Measurements from ENCODE around the gene CDH23. TPM values are rescaled to one million over a fixed set of nuclear protein-coding genes. Genes with fewer than 3 reads are reported as not detected.

Gene CDH23
- total and polyA plus RNA-seq, 2 donors (not counting 1 experiment from before 2014, with no cell fraction given): 0.37 to 0.89 TPM

GRCh38 chr10:71381611-71382010, 15.1 kb upstream of the CDH23 start:
- Mint-ChIP-seq H3K27me3 (no peaks in the 10 kb centered on the region), H3K27ac (no peak overlapping the region), H3K4me1 (peaks cover 24% of the 10 kb centered on the region), H3K9me3 (ENCODE audit: insufficient read depth) (no peaks in the 10 kb centered on the region), H3K4me3 (no peak overlapping the region)
- 96% methylated on average over 2 of the region's 3 CpGs for WGBS (ENCODE audit: insufficient coverage)
- no peaks in the 10 kb centered on the region for H3K27me3 ChIP-seq (replicated peaks in 1 of 4; ENCODE audit: control extremely low read depth in 1 of 4, control insufficient read depth in 3 of 4, insufficient read depth in 4 of 4, low read length in 3 of 4)
- ChIA-PET CTCF (interaction anchor here (1.0 to 6.5 kb wide), 7 partner anchors 15 to 327 kb away, joined by 3 to 72 read pairs (median 5); partner anchors contain the start of gene SLC29A3), POLR2A (interaction anchor here (0.5 kb wide), 1 partner anchor 82 kb away, joined by 3 read pairs; no protein-coding TSS in a partner anchor)
- ATAC-seq (ENCODE audit: low read depth): no peak
- H3K79me2 ChIP-seq (ENCODE audit: control insufficient read depth, insufficient read depth, low read length): no peaks in the 10 kb centered on the region
- TF ChIP-seq EZH2 (IDR thresholded peaks at IDR 0.05; ENCODE audit: borderline replicate concordance, insufficient read depth, low read depth, low read length, poor library complexity, severe bottlenecking): no peak
- no peak for TF ChIP-seq CTCF (IDR thresholded peaks at IDR 0.05)
- no peak overlapping the region for H3K4me3 ChIP-seq (ENCODE audit: control extremely low read depth in 1 of 5, extremely low read depth in 1 of 5, insufficient read depth in 1 of 5, low read depth in 2 of 5, low read length in 4 of 5)
- no peak overlapping the region for H3K9ac ChIP-seq (ENCODE audit: low read length)
- H4K20me1 ChIP-seq (ENCODE audit: control insufficient read depth, insufficient read depth, low read length, poor library complexity, severe bottlenecking): no peaks in the 10 kb centered on the region
- H3K4me2 ChIP-seq (replicated peaks; ENCODE audit: low read depth, low read length, poor library complexity, severe bottlenecking): no peak overlapping the region
- H2AFZ ChIP-seq (ENCODE audit: insufficient read depth, low read depth, low read length, poor library complexity, severe bottlenecking): no peak overlapping the region
- intact Hi-C loops (cut with micrococcal nuclease): loop anchor here (5.0 kb wide), 1 partner anchor 431 kb away; no protein-coding TSS in a partner anchor
- peaks cover 22 to 31% of the 10 kb centered on the region in 2 donors for H3K4me1 ChIP-seq (ENCODE audit: control insufficient read depth in 2 of 2, insufficient read depth in 2 of 2, low read length in 2 of 2)
- no peak for DNase-seq
- no peak overlapping the region for H3K27ac ChIP-seq (ENCODE audit: low read length in 2 of 2)
- no peaks in the 10 kb centered on the region for H3K9me3 ChIP-seq (ENCODE audit: control extremely low read depth in 1 of 3, control insufficient read depth in 2 of 3, insufficient read depth in 1 of 3, low read length in 2 of 3)
- no peaks in the 10 kb centered on the region for H3K36me3 ChIP-seq (replicated peaks in 1 of 2; ENCODE audit: control extremely low read depth in 1 of 2, control insufficient read depth in 1 of 2, extremely low read depth in 1 of 2, insufficient read depth in 2 of 2, low read length in 1 of 2)

GRCh38 chr10:71382028-71382427, 14.7 kb upstream of the CDH23 start:
- Histone ChIP-seq H3K4me1 (ENCODE audit: control insufficient read depth in 2 of 2, insufficient read depth in 2 of 2, low read length in 2 of 2) (peaks cover 18 to 26% of the 10 kb centered on the region in 2 donors), H3K27me3 (replicated peaks in 1 of 4; ENCODE audit: control extremely low read depth in 1 of 4, control insufficient read depth in 3 of 4, insufficient read depth in 4 of 4, low read length in 3 of 4) (no peaks in the 10 kb centered on the region), H3K9ac (ENCODE audit: low read length) (no peak overlapping the region), H4K20me1 (ENCODE audit: control insufficient read depth, insufficient read depth, low read length, poor library complexity, severe bottlenecking) (no peaks in the 10 kb centered on the region), H3K9me3 (ENCODE audit: control extremely low read depth in 1 of 3, control insufficient read depth in 2 of 3, insufficient read depth in 1 of 3, low read length in 2 of 3) (no peaks in the 10 kb centered on the region), H3K4me3 (ENCODE audit: control extremely low read depth in 1 of 5, extremely low read depth in 1 of 5, insufficient read depth in 1 of 5, low read depth in 2 of 5, low read length in 4 of 5) (no peak overlapping the region), H2AFZ (ENCODE audit: insufficient read depth, low read depth, low read length, poor library complexity, severe bottlenecking) (no peak overlapping the region), H3K27ac (ENCODE audit: low read length in 2 of 2) (no peak overlapping the region), H3K4me2 (replicated peaks; ENCODE audit: low read depth, low read length, poor library complexity, severe bottlenecking) (no peak overlapping the region), H3K36me3 (replicated peaks in 1 of 2; ENCODE audit: control extremely low read depth in 1 of 2, control insufficient read depth in 1 of 2, extremely low read depth in 1 of 2, insufficient read depth in 2 of 2, low read length in 1 of 2) (no peaks in the 10 kb centered on the region), H3K79me2 (ENCODE audit: control insufficient read depth, insufficient read depth, low read length) (no peaks in the 10 kb centered on the region)
- ATAC-seq (ENCODE audit: low read depth): no peak
- CTCF ChIA-PET: interaction anchor here (0.9 to 6.5 kb wide), 7 partner anchors 15 to 429 kb away, joined by 4 to 72 read pairs (median 5); partner anchors contain the start of gene SLC29A3
- Mint-ChIP-seq H3K4me1 (peaks cover 24% of the 10 kb centered on the region), H3K27me3 (no peaks in the 10 kb centered on the region), H3K27ac (no peak overlapping the region), H3K9me3 (ENCODE audit: insufficient read depth) (no peaks in the 10 kb centered on the region), H3K4me3 (no peak overlapping the region)
- intact Hi-C loops (cut with micrococcal nuclease): loop anchor here (5.0 kb wide), 1 partner anchor 430 kb away; no protein-coding TSS in a partner anchor
- POLR2A ChIA-PET: interaction anchor here (0.5 kb wide), 1 partner anchor 83 kb away, joined by 3 read pairs; no protein-coding TSS in a partner anchor
- 100% methylated on average over 2 of the region's 2 CpGs for WGBS (ENCODE audit: insufficient coverage)
- no peak for DNase-seq
- TF ChIP-seq EZH2 (IDR thresholded peaks at IDR 0.05; ENCODE audit: borderline replicate concordance, insufficient read depth, low read depth, low read length, poor library complexity, severe bottlenecking) (no peak), CTCF (IDR thresholded peaks at IDR 0.05) (no peak)
